DND-41 (cell line): ENCODE data around the gene PLXNA4.

Experiments
- ATAC-seq: fragments of 200-7000 bp; cut with Tn5 transposase; 3 replicates; pipeline ENCODE4 v1.9.1; 2021; ENCODE audit warnings: low read depth; ENCODE audit not compliant: insufficient read depth
- DNase-seq: peaks from one replicate; pipeline ENCODE4 v3.0.0-alpha.2; 2020
- H2AFZ ChIP-seq: 2 replicates; pipeline ENCODE4 v1.6.0; 2012; ENCODE audit warnings: low read depth, low read length
- H3K27ac ChIP-seq: 2 replicates; pipeline ENCODE4 v1.5.1; 2012; ENCODE audit warnings: low read length, inconsistent platforms
- H3K27me3 ChIP-seq: fragments of 200-600 bp; sonication (generic); 2 replicates; pipeline ENCODE4 v1.6.0; 2012; ENCODE audit warnings: low read length, mild to moderate bottlenecking, inconsistent platforms; ENCODE audit not compliant: insufficient read depth, poor library complexity
- H3K36me3 ChIP-seq: 2 replicates; pipeline ENCODE4 v1.5.1; 2012; ENCODE audit warnings: low read length, inconsistent platforms; ENCODE audit not compliant: insufficient read depth
- H3K4me1 ChIP-seq: 2 replicates; pipeline ENCODE4 v1.5.1; 2012; ENCODE audit warnings: mild to moderate bottlenecking, low read length; ENCODE audit not compliant: insufficient read depth
- H3K4me2 ChIP-seq: 2 replicates; pipeline ENCODE4 v1.6.0; 2012; ENCODE audit warnings: mild to moderate bottlenecking, moderate library complexity, low read length, inconsistent platforms; ENCODE audit not compliant: insufficient read depth
- H3K4me3 ChIP-seq, 2 experiments: fragments of 200-600 bp in 1 of 2; shearing (Covaris generic) in 1 of 2; 2 replicates each; pipeline ENCODE4 v1.5.1; 2012 to 2016; ENCODE audit warnings: inconsistent platforms in 2 of 2, low read length in 2 of 2, mild to moderate bottlenecking in 2 of 2, low read depth in 1 of 2, moderate library complexity in 1 of 2
- H3K79me2 ChIP-seq: 2 replicates; pipeline ENCODE4 v1.6.0; 2012; ENCODE audit warnings: low read length, inconsistent platforms; ENCODE audit not compliant: insufficient read depth
- H3K9ac ChIP-seq: 2 replicates; pipeline ENCODE4 v1.6.0; 2012; ENCODE audit warnings: low read depth, mild to moderate bottlenecking, inconsistent platforms, low read length, moderate library complexity
- H3K9me3 ChIP-seq: 2 replicates; pipeline ENCODE4 v1.5.1; 2012; ENCODE audit warnings: low read length, moderate library complexity, mild to moderate bottlenecking, inconsistent platforms; ENCODE audit not compliant: insufficient read depth, severe bottlenecking
- H4K20me1 ChIP-seq: 2 replicates; pipeline ENCODE4 v1.6.0; 2012; ENCODE audit warnings: low read length; ENCODE audit not compliant: insufficient read depth
- CTCF ChIP-seq: IDR thresholded peaks from 2 replicates; pipeline ENCODE4 v1.5.1; 2012; ENCODE audit warnings: borderline replicate concordance, low read length, moderate library complexity, mild to moderate bottlenecking; ENCODE audit not compliant: poor library complexity, severe bottlenecking; ENCODE audit errors: extremely low read depth
- EZH2 ChIP-seq: IDR thresholded peaks from 3 replicates; pipeline ENCODE4 v1.6.1; 2012; ENCODE audit warnings: borderline replicate concordance, low read depth, mild to moderate bottlenecking, moderate library complexity, low read length, inconsistent platforms; ENCODE audit not compliant: severe bottlenecking

The PLXNA4 gene

GRCh38 chr7:132177708-132178401 lies 398.4 kb downstream of the PLXNA4 start:
- H3K4me3 ChIP-seq: no peak overlapping the region
- no peaks in the 10 kb centered on the region for H3K4me1 ChIP-seq
- no peaks in the 10 kb centered on the region for H4K20me1 ChIP-seq
- H3K36me3 ChIP-seq: no peaks in the 10 kb centered on the region
- peaks cover 6% of the 10 kb centered on the region for H3K27me3 ChIP-seq
- H3K9ac ChIP-seq: no peak overlapping the region
- no peak overlapping the region for H2AFZ ChIP-seq
- TF ChIP-seq EZH2: no peak
- TF ChIP-seq CTCF: no peak
- H3K4me2 ChIP-seq: no peak overlapping the region
- no peak overlapping the region for H3K27ac ChIP-seq
- ATAC-seq: no peak
- no peak for DNase-seq
- H3K9me3 ChIP-seq: no peaks in the 10 kb centered on the region
- no peaks in the 10 kb centered on the region for H3K79me2 ChIP-seq

- Histone ChIP-seq H3K4me1 (no peaks in the 10 kb centered on the region), H3K9me3 (no peaks in the 10 kb centered on the region), H3K79me2 (no peaks in the 10 kb centered on the region), H3K27ac (no peak overlapping the region), H3K36me3 (no peaks in the 10 kb centered on the region), H4K20me1 (no peaks in the 10 kb centered on the region), H2AFZ (no peak overlapping the region), H3K4me2 (no peak overlapping the region), H3K27me3 (no peaks in the 10 kb centered on the region), H3K4me3 (no peak overlapping the region), H3K9ac (no peak overlapping the region)
- no peak for DNase-seq
- no peak for ATAC-seq
- TF ChIP-seq EZH2 (no peak), CTCF (no peak)
These were observed 399.6 kb downstream of the PLXNA4 start for GRCh38 chr7:132176719-132177118.

GRCh38 chr7:132171130-132171576 lies 405.1 kb downstream of the PLXNA4 start:
- Histone ChIP-seq H3K4me2 (no peak overlapping the region), H3K27me3 (no peaks in the 10 kb centered on the region)
- ATAC-seq: no peak

More at GRCh38 chr7:132171130-132171576, 405.1 kb downstream of the PLXNA4 start:
- H3K27ac ChIP-seq: no peak overlapping the region
- H3K9ac ChIP-seq: no peak overlapping the region
- H2AFZ ChIP-seq: no peak overlapping the region
- H3K4me3 ChIP-seq: no peak overlapping the region
- no peak for TF ChIP-seq EZH2
- TF ChIP-seq CTCF: no peak
- no peaks in the 10 kb centered on the region for H3K79me2 ChIP-seq
- H3K4me1 ChIP-seq: no peaks in the 10 kb centered on the region
- DNase-seq: no peak
- no peaks in the 10 kb centered on the region for H3K36me3 ChIP-seq
- H4K20me1 ChIP-seq: no peaks in the 10 kb centered on the region
- no peaks in the 10 kb centered on the region for H3K9me3 ChIP-seq
